Measurements from ENCODE around the gene UBAP1. TPM values are rescaled to one million over a fixed set of nuclear protein-coding genes. Genes with fewer than 3 reads are reported as not detected.

UBAP1 gene
- total RNA-seq, 1 donor from 2014 or later: 51.9 TPM

- ATAC-seq (peak; percentile 53), DNase-seq (peak; percentile 51)
- no peak overlapping the region for H3K4me3 ChIP-seq
- TF ChIP-seq, protein P1, sequence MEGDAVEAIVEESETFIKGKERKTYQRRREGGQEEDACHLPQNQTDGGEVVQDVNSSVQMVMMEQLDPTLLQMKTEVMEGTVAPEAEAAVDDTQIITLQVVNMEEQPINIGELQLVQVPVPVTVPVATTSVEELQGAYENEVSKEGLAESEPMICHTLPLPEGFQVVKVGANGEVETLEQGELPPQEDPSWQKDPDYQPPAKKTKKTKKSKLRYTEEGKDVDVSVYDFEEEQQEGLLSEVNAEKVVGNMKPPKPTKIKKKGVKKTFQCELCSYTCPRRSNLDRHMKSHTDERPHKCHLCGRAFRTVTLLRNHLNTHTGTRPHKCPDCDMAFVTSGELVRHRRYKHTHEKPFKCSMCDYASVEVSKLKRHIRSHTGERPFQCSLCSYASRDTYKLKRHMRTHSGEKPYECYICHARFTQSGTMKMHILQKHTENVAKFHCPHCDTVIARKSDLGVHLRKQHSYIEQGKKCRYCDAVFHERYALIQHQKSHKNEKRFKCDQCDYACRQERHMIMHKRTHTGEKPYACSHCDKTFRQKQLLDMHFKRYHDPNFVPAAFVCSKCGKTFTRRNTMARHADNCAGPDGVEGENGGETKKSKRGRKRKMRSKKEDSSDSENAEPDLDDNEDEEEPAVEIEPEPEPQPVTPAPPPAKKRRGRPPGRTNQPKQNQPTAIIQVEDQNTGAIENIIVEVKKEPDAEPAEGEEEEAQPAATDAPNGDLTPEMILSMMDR (IDR thresholded peaks at IDR 0.05): no peak
- H3K27me3 ChIP-seq: no peaks in the 10 kb centered on the region
- intact Hi-C loops (cut with DNase I): no loop called here
- H3K4me1 ChIP-seq: peaks cover 15% of the 10 kb centered on the region
- H3K36me3 ChIP-seq: peaks cover 17% of the 10 kb centered on the region
- H3K9me3 ChIP-seq: no peaks in the 10 kb centered on the region
- H3K27ac ChIP-seq: no peak overlapping the region
Measured at GRCh38 chr9:34197756-34198711, 19.2 kb downstream of the UBAP1 start.

DNA sequence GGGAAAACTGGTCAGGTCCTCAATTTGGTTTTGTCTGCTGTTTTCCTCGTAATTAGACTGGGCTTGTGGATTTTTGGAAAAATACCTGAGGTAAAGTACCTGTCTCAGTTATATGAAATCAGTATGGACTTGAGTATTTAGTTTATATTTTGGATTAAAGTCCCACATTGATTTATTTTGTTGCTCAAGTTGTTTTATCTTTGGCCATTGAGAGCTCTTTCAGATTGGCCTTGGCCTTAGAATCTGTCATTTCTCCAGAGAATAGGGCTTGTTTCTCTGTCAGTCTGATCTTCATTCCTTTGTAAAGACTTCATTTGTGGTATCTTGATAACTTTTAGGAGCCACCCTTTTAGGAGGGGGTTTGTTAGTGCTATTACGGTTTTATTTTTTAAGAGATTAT lies 21.2 kb downstream of the UBAP1 start:
- intact Hi-C loops (cut with DNase I): no loop called here
- Histone ChIP-seq H3K36me3 (peaks cover 17% of the 10 kb centered on the region), H3K27me3 (no peaks in the 10 kb centered on the region), H3K4me1 (peaks cover 35% of the 10 kb centered on the region), H3K9me3 (no peaks in the 10 kb centered on the region), H3K27ac (no peak overlapping the region), H3K4me3 (no peak overlapping the region)
- DNase-seq (no peak), ATAC-seq (no peak)
- TF ChIP-seq, protein P1 (IDR thresholded peaks at IDR 0.05): no peak

DNA sequence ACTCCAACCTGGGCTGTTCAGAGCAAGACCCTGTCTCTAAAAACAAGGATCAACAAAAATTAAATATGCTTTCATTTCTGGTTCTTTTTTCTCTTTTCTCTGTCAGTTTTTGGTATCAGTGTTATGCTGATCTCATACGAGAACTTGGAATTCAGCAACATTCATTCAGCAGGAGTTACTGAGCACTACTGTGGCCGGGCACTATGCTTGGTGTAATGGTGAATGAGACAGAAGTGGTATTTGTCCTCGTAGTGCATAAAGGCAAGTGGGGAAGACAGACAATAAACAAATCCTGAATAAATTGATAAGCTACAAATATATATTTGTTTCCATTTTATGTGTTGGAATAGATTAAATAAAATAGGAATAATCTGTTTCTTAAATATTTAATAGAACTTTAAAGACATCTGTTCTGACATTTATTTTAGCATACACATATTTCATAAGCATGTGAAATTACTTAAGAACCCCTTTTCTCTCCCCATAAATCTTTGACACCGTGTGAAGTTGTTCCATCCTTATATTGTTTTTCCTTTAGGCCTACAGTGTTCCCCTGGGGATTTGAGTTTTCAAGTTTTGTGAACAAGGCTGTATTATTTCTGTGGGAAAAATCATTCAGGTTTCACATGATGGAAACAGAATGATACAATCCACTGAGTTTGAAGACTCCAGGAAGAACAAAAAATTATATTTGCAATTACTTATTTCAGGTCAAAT lies 24.6 kb downstream of the UBAP1 start:
- Histone ChIP-seq H3K27me3 (no peaks in the 10 kb centered on the region), H3K27ac (no peak overlapping the region), H3K4me3 (no peak overlapping the region), H3K4me1 (peaks cover 27% of the 10 kb centered on the region), H3K36me3 (peaks cover 12% of the 10 kb centered on the region), H3K9me3 (no peaks in the 10 kb centered on the region)
- no peak for DNase-seq
- TF ChIP-seq, protein P1 (IDR thresholded peaks at IDR 0.05): no peak
- no peak for ATAC-seq
- intact Hi-C loops (cut with DNase I): no loop called here

- Histone ChIP-seq H3K9me3 (no peaks in the 10 kb centered on the region), H3K4me1 (peaks cover 25% of the 10 kb centered on the region), H3K27me3 (no peaks in the 10 kb centered on the region), H3K27ac (no peak overlapping the region), H3K36me3 (peaks cover 12% of the 10 kb centered on the region), H3K4me3 (no peak overlapping the region)
- TF ChIP-seq, protein P1 (IDR thresholded peaks at IDR 0.05): no peak
- DNase-seq (no peak), ATAC-seq (no peak)
- intact Hi-C loops (cut with DNase I): no loop called here
Measured at GRCh38 chr9:34203992-34204635, 25.3 kb downstream of the UBAP1 start.

DNA sequence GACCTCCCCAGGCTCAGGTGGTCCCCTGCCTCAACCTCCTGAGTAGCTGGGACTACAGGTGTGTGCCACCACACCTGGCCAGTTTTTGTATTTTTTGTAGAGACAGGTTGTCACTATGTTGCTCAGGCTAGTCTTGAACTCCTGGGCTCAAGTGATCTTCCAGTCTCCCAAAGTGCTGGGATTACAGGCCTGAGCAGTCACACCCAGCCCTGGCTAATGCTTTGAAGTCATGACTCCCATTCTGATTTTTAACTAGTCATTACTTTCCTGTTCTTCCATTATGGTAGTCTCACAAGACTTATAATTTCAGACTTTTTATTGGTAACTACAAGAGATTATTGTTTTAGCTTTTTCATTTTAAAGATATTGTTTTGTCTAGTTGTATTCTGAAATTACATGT lies 26.3 kb downstream of the UBAP1 start:
- Histone ChIP-seq H3K27ac (no peak overlapping the region), H3K27me3 (no peaks in the 10 kb centered on the region), H3K4me1 (peaks cover 25% of the 10 kb centered on the region), H3K9me3 (no peaks in the 10 kb centered on the region), H3K4me3 (no peak overlapping the region), H3K36me3 (peaks cover 12% of the 10 kb centered on the region)
- intact Hi-C loops (cut with DNase I): no loop called here
- no peak for ATAC-seq
- TF ChIP-seq, protein P1 (IDR thresholded peaks at IDR 0.05): no peak
- DNase-seq: no peak

All from upper lobe of right lung (tissue), 1 donor.